NOMO-1 treated with dmso at 0.1 percent for 144 hours (cell line): ENCODE data around the gene LOC101059915.

Experiments
- DNase-seq: peaks from one replicate; lab custom pipeline; 2025; ENCODE audit not compliant: unreplicated experiment; lab: John Stamatoyannopoulos, UW

Gene LOC101059915

DNA sequence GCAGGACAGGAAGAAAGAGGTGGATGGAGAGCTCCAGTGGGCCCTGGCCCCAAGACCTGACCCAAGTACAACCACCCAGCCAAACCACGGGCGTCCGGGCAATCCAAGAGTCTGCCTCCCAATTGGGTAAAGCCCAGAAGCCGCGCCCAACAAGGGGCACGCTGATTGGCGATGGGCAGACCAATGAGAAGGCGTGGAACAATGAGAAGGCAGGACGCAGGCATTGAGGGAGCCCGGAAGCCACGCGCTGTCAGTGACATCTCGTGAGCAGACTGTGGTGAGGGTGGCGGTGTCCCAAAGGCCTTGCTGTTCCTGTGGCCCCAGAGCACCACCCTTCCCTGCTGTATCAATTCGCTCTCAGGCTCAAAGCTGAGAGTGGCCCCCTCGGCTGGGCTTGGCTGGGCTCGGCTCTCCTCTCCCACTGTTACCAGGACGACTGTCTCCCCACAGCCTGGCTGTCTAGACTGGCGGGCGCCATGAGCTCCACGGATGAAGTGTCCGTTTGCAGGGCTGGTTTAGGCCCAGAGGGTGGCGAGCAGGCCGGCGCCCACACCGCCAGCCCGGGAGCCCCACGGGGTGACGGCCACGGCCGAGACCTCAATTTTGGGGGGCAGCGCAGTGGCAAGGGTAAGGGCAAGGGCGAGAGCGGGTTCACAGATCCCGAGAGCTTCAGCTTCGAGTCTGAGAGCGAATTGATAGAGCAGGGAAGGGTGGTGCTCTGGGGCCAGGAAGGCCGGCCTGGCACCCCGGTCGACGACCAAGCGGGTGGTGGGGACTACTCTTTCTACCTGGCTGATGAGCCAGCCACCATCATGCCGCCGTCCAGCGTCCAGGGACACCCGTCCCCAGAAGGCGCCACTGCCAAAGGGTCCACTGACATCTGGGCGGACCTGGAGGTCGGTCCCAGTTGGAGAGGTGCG is at the start of gene LOC101059915:
LOC101059915 (plus strand) TSS at position 219 of the 920 bp plus-strand sequence.
- DNase-seq: no peak

DNA sequence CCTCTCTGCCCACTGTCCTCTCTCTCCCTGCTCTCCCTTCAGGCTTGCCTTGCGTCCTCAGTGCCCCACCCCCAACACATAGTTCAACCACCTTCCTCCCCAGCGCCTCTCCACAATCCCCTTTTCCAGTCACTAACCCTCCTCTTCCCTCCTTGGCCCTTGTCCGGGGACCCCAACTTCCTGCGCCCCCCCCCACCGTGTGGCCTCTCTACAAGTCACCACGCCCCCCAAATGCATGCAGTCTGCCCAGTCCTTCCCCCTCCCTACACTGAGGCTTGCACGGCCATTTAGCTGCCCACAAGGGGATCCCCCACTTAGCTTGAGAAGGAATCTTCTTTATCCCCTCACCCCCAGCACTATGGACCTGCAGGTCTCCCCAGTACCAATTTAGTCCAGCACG is 49.6 kb upstream of the LOC101059915 start:
- DNase-seq: no peak

DNA sequence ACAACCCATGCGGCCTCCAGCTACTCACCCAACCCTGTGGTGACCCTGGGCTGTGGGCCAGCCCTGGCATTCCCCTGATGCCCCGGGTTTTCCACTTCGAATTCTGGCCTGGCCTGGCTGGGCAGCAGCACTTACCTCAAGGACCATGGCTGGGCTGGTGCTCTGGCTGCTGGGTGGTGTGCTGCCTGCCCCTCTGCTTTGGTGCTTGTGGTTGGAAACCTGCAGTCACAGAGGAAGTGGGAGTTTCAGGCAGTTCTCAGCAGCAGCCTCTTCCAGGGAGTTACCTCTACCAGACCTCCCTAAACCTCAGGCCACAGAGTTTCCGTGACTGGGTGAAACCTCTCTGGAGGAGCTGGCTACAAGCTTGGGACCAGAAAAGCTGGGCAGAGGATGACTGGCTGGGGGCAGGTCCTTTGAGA is 49.0 kb upstream of the LOC101059915 start, which contains the start of gene CXCR3:
CXCR3 (minus strand) TSS at position 209 of the 419 bp plus-strand sequence; CDS start at position 147, 62 bp downstream.
- DNase-seq: peak; percentile 24

DNA sequence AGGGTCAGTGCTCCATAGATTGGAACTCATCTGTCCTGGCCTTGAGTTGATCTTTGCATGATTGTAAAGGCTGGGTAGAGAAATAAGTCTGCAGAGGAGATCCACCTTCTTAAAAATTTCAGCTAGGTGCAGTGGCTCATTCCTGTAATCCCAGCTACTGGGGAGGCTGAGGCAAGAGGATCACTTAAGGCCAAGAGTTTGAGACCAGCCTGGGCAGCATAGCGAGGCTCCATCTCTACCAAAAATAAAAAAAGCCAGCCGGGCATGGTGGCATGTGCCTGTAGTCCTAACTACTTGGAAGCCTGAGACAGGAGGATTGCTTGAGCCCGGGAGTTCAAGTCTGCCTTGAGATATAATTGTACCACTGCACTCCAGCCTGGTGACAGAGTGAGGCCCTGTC is 48.6 kb upstream of the LOC101059915 start:
- DNase-seq: no peak

DNA sequence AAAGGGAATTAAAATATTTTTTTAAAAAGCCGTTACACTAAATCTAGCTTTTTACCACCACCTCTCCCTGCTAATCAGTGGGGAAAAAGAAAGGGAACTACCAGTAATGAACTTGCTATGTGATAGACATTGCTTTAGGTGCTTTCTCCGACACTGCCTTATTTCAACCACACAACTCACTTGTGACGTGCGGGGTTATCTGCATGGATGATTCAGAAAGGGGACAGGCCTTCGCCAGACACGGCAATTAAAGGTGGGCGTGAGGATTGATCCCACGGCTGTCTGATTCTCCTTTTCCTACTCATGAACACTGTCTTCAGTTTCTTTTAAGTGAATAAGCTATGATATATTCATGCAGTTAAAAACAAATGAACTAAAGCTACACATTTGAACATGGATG is 48.2 kb upstream of the LOC101059915 start:
- DNase-seq: no peak

DNA sequence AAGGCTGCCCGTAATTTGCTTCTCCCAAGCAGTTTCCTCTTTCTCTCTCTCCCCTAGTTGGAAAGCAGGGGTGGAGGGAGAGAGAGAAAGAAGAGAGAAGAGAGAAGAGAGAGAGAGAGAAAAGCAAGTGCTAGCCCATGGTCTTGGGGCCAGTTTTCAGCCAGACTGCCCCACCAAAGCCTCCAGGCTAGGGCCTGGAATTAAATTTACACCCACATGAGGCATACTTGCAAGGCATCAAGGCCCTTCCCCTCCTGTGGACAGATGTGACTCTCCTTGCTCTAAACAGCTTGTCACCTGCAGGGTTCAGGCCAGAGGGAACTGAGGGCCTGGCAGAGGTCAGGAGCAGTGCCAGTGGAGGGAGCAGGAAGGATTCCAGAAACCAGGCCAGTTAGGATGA is 47.4 kb upstream of the LOC101059915 start:
- DNase-seq: no peak

DNA sequence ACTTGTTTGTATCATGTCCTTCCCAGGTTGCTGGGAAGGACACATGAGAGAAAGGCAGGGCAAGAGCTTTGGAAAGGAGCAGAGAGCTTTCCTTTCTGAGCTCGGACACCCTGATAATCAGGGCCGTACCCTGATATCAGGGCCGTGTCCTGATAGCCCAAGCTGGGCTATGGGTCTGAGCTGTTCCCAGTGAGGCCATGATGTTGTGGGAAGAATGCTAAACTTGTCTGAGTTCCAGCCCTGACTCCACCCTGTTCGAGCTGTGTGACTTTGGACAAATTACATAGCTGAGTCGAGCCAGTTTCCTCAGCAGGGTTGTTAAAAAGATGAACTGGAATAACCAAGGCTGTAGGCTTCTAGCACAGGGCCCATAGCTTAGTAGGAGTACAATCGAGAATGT is 45.7 kb upstream of the LOC101059915 start:
- DNase-seq: no peak

DNA sequence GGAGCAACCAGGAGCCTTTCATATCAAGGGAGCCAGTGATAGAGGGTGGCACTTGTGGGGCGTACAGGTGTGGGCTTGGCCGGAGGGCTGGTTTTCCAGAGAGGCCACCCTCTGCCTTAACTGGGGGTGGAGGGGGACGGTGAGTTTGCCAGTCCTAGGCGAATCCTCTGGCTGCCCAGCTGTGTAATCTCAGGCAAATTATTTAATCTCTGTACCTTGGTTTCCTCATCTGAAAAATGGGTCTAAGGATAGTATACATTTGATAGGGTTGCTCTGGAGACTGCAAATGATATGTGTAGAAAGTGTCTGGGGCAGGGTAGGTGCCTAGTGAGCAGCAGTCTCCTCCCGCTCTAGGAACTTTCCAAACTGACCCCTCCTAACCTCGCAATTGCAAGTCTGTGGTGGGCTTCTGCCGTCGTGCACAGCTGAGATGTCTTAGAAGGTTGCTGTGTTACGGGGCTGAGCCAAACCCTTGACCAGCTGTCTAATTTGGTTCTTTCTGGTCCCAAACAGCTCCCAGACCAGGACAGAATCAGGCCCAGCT is 45.2 kb upstream of the LOC101059915 start:
- DNase-seq: no peak

DNA sequence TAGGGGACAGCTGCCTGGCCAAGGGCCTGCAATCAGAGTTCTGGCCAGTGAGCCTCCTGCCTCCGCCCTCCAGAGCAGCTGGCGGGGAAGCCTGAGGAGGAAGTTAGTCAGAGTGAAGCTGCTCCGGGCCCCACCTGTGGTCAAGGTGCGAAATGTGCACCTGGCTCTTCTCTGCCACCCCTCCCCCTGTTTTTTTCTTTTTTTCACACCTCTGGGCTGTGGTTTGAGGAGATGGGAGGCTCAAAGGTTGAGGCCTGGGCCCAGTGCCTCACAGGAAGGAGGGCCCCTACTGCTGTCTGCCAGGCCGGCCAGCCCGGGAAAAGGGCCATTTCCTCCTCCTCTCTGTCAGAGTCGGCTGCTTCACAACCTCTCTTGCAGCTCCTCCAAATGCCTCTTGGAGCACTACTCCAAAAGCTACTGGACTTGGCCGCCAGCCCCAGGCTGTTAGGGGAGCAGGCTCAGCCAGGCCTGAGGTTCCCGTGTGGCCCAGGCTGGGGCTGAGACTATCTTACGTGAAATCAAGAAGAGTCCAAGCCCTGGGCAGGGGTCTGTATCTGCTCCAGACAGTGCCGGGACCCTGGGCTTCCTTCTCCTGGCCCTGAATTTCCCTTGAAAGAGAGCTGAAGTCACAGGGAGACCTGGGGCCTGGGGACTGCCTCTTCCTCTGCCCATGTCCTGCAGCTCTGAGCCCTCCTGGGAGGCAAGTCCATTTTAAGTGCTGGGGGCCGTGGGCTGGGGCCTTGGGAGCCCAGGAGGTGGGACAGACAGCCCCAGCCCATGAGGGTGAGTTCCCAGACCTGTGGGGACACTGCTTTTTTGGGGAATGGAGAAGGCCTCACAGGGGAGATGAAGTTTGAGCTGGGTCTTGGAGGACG is 44.5 kb upstream of the LOC101059915 start:
- peak; percentile 31 for DNase-seq

DNA sequence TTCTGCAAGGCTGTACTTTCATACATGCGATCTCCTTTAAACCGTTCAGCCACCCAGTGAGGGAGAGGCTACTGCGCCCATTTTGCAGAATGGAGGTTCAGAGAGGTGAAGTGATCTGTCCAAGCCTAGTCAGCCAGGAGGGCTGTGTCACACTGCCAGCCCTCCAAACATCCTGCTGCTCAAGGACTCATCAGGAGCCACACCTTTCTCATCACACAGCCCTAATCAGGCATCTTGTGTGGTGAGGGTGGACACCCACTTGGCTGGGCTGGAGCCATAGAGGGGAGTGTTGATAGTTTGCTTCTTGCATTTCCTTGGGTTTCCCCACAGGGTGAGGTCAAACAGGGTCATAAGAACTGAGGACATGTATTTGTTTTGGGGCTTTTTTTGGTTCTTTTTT is 43.6 kb upstream of the LOC101059915 start:
- no peak for DNase-seq

DNA sequence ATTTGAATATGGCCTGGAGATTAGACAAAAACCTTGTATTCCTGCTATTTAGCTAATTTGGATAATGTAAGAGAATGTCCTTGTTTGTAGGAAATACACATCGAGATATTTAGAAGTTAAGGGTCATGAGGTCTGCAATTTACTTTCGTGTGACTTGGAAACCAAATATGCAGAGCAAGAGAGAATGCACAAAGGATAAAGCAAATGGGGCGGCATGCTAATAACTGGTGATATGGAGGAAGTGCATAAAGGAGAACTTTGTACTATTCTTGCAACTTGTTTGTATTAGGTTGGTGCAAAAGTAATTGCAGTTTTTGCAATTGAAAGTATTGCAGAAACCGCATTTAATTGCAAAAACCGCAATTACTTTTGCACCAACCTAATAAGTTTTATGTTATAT is 41.9 kb upstream of the LOC101059915 start:
- DNase-seq: no peak

DNA sequence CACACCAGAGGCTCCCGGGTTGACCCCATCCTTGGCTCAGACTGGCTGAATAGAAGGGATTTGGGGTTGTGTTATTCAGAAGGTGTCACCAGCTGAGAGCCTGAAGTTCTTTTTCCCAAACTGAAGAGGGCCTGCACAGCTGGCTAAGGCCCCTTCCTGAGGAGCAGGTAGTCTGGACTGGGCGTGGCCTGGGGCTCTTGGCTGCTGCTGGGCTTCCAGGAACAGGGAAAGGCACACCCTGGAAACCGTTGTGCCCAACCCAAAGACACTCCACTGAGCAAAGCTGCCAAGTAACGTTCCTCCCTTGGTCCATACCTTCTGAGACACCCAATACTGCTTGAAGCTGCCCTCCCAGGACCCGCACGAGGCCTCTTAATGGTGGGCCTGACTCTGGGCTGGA is 40.8 kb upstream of the LOC101059915 start:
- no peak for DNase-seq

DNA sequence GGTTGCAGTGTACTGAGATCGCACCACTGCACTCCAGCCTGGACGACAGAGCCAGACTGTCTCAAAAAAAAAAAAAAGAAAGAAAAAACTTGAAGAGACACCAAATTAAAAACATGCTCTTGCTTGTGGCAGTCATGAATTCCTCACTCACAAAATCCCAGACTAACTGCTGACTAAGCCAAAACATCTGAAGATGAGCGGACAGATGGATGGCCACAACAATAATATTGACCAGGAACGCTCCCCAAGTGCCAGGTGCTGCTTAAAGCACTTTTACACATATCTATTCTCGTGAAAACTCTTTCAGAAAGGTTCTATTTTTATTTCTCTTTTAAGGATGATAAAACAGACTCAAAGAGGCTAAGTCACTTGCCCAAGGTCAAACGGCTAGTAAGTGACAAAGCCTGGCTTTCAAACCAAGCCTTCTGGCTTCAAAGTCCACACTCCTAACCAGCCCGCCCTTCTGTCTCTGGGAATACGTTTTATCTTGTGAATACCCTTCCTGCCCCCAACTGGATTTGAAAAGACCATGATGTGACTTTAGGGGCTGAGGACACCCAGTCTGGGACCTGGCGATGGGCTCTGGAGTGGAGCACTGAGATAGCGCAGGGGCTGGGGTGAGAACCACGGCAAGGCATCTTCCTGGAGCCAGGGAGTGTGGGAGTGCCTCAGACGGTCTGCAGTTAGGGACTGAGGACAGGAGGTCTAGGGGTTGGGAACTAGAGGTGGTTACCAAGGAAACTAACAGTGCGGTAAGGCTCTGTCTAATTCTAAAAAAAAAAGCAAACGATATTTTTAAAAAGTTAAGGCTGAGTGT is 39.5 kb upstream of the LOC101059915 start:
- DNase-seq: no peak

DNA sequence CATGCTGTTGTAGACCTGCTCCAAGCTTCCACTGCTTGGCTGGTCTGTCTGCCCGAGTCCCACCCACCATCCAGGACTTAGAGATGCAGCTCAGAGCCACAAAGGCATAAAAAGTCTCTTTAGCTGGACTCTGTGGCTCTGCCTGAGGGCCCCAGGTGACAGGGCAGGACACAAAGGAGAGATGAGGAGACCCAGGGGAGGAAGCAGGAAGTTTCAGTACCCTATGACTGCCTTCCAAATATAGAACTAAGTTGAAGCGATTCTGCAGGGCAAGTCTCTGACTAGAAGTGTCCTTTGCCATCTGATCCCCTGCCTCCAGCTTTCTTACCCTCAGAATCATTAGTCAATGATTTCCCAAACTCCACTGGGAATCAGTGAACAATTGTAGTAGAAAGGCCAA is 37.9 kb upstream of the LOC101059915 start:
- no peak for DNase-seq

DNA sequence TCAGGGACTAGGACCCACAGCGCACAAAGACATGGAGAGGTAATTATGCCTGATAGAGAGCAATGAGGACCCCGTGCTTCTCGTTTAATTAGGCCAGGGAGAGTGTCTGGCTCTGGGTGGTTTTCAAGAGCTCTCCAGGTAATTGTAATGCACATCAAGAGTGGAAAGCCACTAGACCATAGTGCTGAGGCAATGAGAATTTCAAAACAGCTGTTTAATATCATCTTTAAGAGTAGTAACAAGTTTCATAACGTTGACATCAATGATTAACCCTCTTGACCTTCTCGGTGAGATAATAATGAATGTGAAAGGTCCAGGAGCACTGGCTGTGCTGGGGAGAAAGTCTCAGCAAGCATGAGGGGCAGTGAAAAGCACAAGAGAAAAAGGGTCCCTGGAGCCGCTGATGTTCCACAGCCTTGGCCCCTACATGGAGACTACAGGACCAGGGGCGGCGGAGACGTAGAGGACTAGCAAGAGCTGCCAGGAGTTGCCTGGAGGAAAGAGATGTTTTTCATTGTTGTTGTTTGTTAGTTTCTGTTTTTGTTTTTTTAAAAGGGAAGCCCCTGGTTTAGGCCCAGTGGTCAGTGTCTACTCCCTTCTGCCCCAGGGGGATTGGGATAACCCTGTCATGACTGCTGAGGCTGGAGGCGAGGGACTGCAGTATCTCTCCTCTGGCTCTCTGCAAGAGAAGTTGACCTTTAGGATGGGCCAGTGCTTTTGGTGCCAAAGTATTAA is 34.3 kb upstream of the LOC101059915 start:
- no peak for DNase-seq

DNA sequence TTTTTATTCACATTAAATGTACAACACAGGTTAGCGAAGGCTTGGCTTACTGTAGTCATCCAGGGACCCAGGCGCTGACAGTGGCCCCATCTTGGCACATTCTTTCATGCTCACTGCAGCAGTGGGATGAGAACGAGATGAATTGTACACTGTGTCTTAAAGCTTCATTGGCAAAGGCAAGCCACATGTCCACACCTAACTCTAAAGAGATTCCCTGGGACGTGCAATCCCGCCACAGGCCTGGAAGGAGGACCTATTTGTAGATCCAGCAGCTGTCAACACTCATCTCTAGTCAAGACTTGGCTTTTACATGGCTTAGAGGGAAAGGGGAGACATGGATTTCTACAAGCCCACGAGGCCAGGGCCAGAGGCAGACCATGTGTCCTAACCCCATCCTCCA is 33.0 kb upstream of the LOC101059915 start:
- DNase-seq: no peak

DNA sequence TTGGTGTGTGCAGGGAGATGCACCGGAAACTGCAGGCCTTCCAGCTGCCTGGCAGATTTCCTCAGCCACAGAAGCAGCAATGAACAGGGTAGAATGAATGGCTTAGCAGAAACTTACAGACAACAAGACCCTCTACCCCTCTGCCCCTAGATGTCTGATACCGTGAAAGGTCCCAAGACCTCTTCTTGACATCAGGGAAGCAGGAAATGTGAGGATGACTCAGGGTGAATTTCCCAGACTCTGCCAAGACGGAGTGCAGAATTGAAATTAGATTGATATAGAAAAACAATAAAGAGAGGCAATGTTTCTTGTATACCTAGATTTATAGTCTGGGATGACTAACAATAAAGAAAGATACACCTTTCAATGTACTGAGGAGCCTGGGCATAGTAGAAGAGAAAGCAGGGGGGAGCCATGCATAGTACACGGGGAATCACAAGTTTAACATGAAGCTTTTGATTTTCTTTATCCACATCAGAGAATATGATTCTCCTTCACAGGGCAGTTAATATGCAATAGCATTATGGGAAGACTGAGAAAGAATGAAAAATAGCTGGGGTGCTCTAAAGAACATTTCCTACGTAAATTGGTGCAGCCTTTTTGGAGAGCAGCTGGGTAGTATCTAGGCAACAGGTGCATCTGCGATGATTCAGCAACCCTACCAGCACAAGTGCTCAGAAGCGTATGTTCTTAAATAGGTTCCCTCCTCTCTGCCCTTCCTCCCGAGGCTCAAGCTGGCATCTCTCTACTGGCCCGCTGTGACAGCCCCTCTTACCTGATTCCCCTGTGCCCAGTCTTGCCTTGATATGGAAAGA is 30.7 kb upstream of the LOC101059915 start:
- DNase-seq: no peak

DNA sequence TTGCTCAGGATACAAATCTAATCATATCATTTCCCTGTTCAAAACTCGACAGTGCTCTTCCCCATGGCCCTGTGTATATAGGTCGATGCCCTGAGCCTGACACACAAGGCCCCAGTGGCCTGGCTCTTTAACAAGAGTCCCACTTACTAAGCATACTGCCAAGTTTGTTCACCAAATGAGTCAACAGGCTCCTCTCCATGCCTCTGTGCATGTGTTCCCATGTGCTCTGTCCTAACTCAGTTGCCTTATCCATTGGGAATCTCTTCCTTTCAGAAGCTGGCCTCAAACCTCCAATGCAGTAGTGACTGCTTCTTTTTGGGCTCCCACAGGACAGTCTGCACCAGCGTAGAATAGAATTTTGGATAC is 30.1 kb upstream of the LOC101059915 start:
- DNase-seq: no peak

DNA sequence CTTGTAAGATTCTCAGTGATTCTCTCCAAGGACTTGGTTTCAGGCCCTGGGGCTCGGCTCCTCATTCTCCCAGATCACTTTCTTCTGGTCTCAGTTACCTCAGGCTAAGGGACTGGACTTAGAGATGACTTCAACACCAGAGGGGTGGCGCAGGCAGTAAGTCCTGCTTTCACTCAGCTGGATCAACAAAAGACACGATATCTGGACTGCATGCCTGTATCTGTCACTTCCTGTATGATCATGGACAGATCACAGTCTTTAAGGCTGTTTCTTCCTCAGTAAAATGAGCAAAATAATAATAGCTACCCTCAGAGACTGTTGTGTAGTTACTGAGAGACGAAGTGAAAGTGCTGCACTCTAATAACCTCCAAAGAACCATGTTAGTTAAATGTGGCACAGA is 29.5 kb upstream of the LOC101059915 start:
- DNase-seq: no peak
